CD4-positive, CD25-positive, alpha-beta regulatory T cell (primary cell): Measurements from ENCODE around the gene RNF150. TPM values are rescaled to one million over a fixed set of nuclear protein-coding genes. Genes with fewer than 3 reads are reported as not detected.

ENCODE experiments used
- ATAC-seq, 2 donors: fragments of 150-1000 bp; cut with Tn5 transposase; one replicate each; pipeline ENCODE4 v1.10.0; 2021; ENCODE audit warnings: low read depth in 2 of 2, moderate number of reproducible peaks in 2 of 2, moderate library complexity in 1 of 2
- DNase-seq, 3 donors: peaks; one replicate each; pipeline versions ENCODE4 v3.0.0 to v3.0.0-alpha.2; 2012 to 2022; ENCODE audit warnings: mixed read lengths in 1 of 3
- H3K27ac ChIP-seq: one replicate; pipeline ENCODE4 v1.7.0; 2013; ENCODE audit warnings: mild to moderate bottlenecking, low read length; ENCODE audit not compliant: insufficient read depth, poor library complexity, severe bottlenecking
- H3K27me3 ChIP-seq: one replicate; pipeline ENCODE4 v1.7.0; 2013; ENCODE audit warnings: low read length; ENCODE audit not compliant: control insufficient read depth, insufficient read depth
- H3K36me3 ChIP-seq: one replicate; pipeline ENCODE4 v1.7.0; 2013; ENCODE audit warnings: mild to moderate bottlenecking, low read length, moderate library complexity; ENCODE audit not compliant: control insufficient read depth, insufficient read depth
- H3K4me1 ChIP-seq: 2 replicates; pipeline ENCODE4 v1.7.0; 2013; ENCODE audit warnings: mild to moderate bottlenecking, low read length; ENCODE audit not compliant: insufficient read depth, control insufficient read depth, poor library complexity, severe bottlenecking
- H3K4me3 ChIP-seq: one replicate; pipeline ENCODE4 v1.7.0; 2013; ENCODE audit warnings: low read depth, mild to moderate bottlenecking, low read length, moderate library complexity
- H3K9me3 ChIP-seq, 2 experiments: 1 replicate in 1 of 2; 2 replicates in 1 of 2; pipeline ENCODE4 v1.7.0; 2013; ENCODE audit warnings: low read length in 2 of 2, mild to moderate bottlenecking in 1 of 2, moderate library complexity in 1 of 2; ENCODE audit not compliant: control insufficient read depth in 2 of 2
- H3K27ac Mint-ChIP-seq, 3 donors: one replicate each; pipeline ENCODE4 v1.8.0; 2020 to 2022; ENCODE audit warnings: mild to moderate bottlenecking in 3 of 3, mixed read lengths in 3 of 3, moderate library complexity in 2 of 3
- H3K27me3 Mint-ChIP-seq: one replicate; pipeline ENCODE4 v1.8.0; 2022; ENCODE audit warnings: mild to moderate bottlenecking, mixed read lengths
- H3K36me3 Mint-ChIP-seq: one replicate; pipeline ENCODE4 v1.8.0; 2020; ENCODE audit warnings: mixed read lengths
- H3K4me1 Mint-ChIP-seq, 4 donors: one replicate each; pipeline ENCODE4 v1.8.0; 2020 to 2022; ENCODE audit warnings: mixed read lengths in 4 of 4, mild to moderate bottlenecking in 1 of 4
- H3K4me3 Mint-ChIP-seq, 4 donors: one replicate each; pipeline ENCODE4 v1.8.0; 2020 to 2022; ENCODE audit warnings: mild to moderate bottlenecking in 4 of 4, mixed read lengths in 4 of 4, moderate library complexity in 3 of 4
- H3K9me3 Mint-ChIP-seq, 7 donors: one replicate each; pipeline ENCODE4 v1.8.0; 2020 to 2022; ENCODE audit warnings: mixed read lengths in 7 of 7, mild to moderate bottlenecking in 3 of 7, moderate library complexity in 2 of 7
- polyA plus RNA-seq, 4 donors: library from polyadenylated mRNA; unstranded; fragments of 300-500 nt; fragmentation: Illumina TruSeq; gene quantifications; one replicate each; pipeline ENCODE4 v1.2.3, GENCODE V29; 2021
- total RNA-seq: library from RNA; stranded (reverse); gene quantifications from one replicate; pipeline ENCODE4 v1.2.3, GENCODE V29; 2022

The RNF150 gene
- total and polyA plus RNA-seq, 5 donors from 2014 or later, result 0.07 TPM; not detected in 4

DNA sequence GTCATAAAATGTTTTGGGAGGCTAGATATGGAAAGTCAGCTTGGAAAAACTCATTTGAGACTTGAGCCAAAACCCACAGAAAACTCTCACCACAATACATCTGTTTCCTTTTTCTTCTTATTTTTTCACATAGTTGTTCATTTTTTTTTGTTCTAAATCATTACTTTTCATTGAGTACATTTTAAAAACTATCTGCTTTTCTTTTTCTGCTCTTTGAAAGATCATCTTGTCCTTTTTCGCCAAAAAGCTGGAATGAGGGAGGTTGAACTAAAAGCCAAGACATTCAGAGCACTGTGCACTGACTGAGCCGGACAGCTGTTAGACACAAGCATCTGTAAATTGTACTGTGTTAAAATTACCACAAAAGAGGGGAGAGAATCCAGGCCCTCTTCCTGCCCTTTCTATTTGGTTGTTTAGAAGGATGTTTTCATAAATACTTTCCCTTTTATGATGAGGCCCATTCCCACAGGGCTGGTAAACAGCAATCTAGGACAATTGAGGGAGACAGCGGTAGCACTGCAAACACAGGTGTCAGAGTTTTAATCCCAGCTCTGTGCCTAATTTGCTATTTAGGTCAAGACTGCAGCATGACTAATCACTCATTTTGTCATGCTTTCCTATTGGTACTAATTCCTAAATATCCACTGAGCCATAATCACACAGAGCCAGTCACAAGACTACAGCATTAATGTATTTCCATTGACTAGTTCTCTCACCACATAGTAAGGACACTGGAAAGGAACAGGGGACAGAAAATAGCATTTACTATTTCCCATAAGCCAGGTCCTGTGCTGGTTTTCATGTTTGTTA is 7.3 kb upstream of the RNF150 start:
- Mint-ChIP-seq H3K4me3 (no peak overlapping the region), H3K9me3 (peaks cover 0 to 3% (median 0%) of the 10 kb centered on the region in 7 donors), H3K36me3 (no peaks in the 10 kb centered on the region), H3K27ac (no peak overlapping the region), H3K27me3 (peaks cover 10% of the 10 kb centered on the region), H3K4me1 (no peaks in the 10 kb centered on the region)
- ATAC-seq, result no peak
- no peaks in the 10 kb centered on the region for H3K4me1 ChIP-seq
- H3K27me3 ChIP-seq, result peaks cover 4% of the 10 kb centered on the region
- DNase-seq, result no peak
- no peaks in the 10 kb centered on the region for H3K9me3 ChIP-seq
- H3K27ac ChIP-seq, result no peak overlapping the region
- H3K4me3 ChIP-seq, result no peak overlapping the region
- no peaks in the 10 kb centered on the region for H3K36me3 ChIP-seq

DNA sequence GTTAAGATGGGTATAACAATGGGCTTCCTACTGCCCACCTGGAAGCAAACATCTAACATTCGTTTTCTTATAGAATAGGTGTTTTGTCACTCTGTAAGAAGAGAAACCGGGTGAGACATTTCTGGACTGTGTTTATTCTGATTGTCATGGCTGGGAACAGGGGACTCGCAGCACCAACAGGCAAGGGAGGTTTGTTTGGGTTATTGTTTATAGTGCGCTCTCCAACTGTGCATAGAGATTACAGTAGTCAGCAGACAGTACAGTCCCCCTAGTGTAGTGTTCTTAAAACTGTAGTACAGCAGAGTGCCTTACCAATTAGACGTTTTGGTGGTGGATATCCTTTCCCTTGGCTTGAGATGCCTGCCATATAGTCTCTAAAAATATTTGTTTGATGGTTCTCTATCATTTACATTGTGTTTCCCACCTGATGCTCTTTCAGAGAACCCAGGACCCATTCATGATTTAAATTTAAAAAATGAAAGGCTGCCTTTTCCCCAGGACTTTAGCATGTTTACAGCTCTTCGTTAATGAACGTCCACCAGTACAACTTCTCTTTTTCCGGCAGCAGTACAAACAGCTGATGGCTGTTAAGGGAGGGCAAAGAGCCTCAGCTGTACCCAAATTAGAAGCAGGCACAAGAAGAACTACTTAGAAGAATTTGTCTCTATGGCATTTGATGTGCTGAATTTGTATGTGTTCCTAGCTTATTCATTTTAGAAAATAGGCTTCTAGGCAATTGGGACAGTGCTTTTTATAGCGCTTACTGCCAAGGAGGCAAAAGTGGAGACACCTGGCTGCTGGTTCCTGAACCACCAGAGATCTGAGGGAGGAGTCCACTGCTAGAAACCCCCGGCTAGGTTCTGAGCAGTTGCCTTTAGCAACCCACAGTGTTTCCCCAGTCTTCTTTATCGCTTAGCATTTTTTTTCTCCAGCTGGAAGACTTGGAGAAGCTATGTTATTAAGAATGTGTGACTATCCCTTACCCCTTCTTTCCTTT is 1.0 kb upstream of the RNF150 start:
- no peak overlapping the region for H3K27ac Mint-ChIP-seq

DNA sequence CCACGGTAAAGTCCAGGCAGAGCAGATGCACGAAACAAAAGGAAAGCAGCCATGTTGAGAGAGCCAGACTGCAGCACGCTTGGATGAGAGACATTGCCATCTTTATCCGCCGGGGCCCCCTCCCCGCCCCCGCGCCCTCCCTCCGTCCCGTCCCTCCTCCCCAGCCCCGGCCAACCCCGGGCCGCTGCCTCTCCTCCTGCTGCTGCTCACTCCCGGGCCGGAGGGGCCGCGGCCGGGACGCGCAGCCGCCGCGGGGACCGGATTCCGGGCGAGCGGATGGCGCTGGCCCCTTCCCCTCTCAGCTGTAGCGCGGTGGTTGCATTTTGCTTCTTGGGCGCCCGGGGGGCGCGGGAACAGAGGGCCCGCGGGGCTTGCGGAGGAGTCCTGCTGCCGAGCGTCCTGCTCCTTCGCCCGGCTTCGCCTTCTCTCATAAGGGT is 542 bp downstream of the RNF150 start:
- H3K9me3 Mint-ChIP-seq, result peaks cover 0 to 3% (median 0%) of the 10 kb centered on the region in 7 donors
- ATAC-seq (peak in 1 of 2 donors; percentile 15), DNase-seq (no peak)
- no peak overlapping the region for H3K4me3 ChIP-seq
- no peaks in the 10 kb centered on the region for H3K36me3 Mint-ChIP-seq
- H3K27me3 ChIP-seq, result peaks cover 31% of the 10 kb centered on the region
- no peaks in the 10 kb centered on the region for H3K9me3 ChIP-seq
- H3K36me3 ChIP-seq, result no peaks in the 10 kb centered on the region
- no peak overlapping the region for H3K4me3 Mint-ChIP-seq
- H3K4me1 ChIP-seq, result peaks cover 12% of the 10 kb centered on the region
- peaks cover 66% of the 10 kb centered on the region for H3K27me3 Mint-ChIP-seq
- H3K4me1 Mint-ChIP-seq, result peaks cover 0 to 16% (median 4%) of the 10 kb centered on the region in 4 donors
- no peak overlapping the region for H3K27ac Mint-ChIP-seq
- no peak overlapping the region for H3K27ac ChIP-seq

More for the DNA sequence above, 1.0 kb upstream of the RNF150 start:
- ATAC-seq (no peak), DNase-seq (no peak)
- peaks cover 0 to 3% (median 0%) of the 10 kb centered on the region in 7 donors for H3K9me3 Mint-ChIP-seq
- H3K4me1 ChIP-seq, result peaks cover 12% of the 10 kb centered on the region
- peaks cover 29% of the 10 kb centered on the region for H3K27me3 ChIP-seq
- no peaks in the 10 kb centered on the region for H3K9me3 ChIP-seq
- peaks cover 56% of the 10 kb centered on the region for H3K27me3 Mint-ChIP-seq
- H3K27ac ChIP-seq, result no peak overlapping the region
- no peak overlapping the region for H3K4me3 ChIP-seq
- H3K4me1 Mint-ChIP-seq, result peaks cover 0 to 16% (median 4%) of the 10 kb centered on the region in 4 donors
- H3K4me3 Mint-ChIP-seq, result peak overlapping the region in 3 of 4 donors; percentile 75 to 87 (median 79)
- no peaks in the 10 kb centered on the region for H3K36me3 ChIP-seq
- no peaks in the 10 kb centered on the region for H3K36me3 Mint-ChIP-seq

DNA sequence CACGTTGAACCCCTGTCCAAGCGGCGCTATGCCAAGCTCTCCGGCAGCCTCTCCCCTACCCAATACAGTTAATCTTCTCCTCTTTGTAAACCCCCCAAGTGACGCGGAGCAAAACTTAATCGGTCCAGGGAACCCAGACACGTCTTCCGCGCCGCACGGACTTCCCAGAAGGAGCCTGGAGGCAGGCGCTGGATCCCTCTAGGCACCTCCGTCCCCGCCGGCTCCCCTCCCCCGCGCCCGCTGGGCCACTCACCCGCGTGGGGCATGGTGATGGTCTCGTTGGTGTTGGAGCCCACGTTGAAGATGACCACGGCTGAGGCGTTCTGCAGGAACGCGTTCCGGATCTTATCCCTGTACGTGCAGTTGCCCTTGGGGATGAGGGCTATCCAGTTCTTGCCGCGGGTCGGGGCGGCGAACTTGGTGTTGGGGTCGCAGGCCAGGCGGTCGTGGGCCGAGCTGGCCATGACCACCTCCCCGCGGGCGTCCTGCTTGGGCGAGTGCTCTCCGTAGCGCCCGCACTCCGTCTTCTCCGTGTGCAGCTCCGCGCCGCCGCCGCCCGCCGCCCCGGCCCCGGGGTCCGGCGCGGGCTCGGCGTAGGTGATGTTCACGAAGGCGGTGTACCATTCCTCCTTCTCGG is 1.1 kb downstream of the RNF150 start:
- Histone ChIP-seq H3K4me1 (peaks cover 12% of the 10 kb centered on the region), H3K27me3 (peaks cover 32% of the 10 kb centered on the region), H3K9me3 (no peaks in the 10 kb centered on the region), H3K36me3 (no peaks in the 10 kb centered on the region), H3K4me3 (no peak overlapping the region), H3K27ac (no peak overlapping the region)
- Mint-ChIP-seq H3K9me3 (peaks cover 0 to 2% (median 0%) of the 10 kb centered on the region in 7 donors), H3K4me1 (peaks cover 0 to 16% (median 4%) of the 10 kb centered on the region in 4 donors), H3K4me3 (peak overlapping the region in 2 of 4 donors; percentile 35 to 60), H3K27me3 (peaks cover 65% of the 10 kb centered on the region), H3K27ac (no peak overlapping the region), H3K36me3 (no peaks in the 10 kb centered on the region)
- ATAC-seq, result no peak
- no peak for DNase-seq

DNA sequence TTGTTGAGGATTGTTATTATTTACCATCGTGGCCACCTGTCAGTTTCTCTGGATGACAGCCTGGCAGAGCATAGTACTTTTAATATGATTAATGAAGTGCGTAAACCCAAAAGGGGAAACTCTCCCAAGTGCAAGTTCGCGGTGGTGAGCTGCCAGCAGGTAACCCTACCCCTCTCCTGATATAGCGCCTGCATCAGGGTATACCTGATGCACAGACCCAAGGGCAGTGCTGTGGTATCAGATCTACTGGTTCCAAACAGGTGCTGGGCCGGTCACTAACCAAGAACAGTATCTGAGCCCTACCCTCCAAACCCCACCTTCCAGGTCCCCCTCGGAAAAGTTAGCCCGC is 1.6 kb downstream of the RNF150 start:
- Histone ChIP-seq H3K27ac (no peak overlapping the region), H3K36me3 (no peaks in the 10 kb centered on the region), H3K4me1 (peaks cover 12% of the 10 kb centered on the region), H3K27me3 (peaks cover 32% of the 10 kb centered on the region), H3K9me3 (no peaks in the 10 kb centered on the region), H3K4me3 (no peak overlapping the region)
- no peaks in the 10 kb centered on the region for H3K36me3 Mint-ChIP-seq
- DNase-seq (no peak), ATAC-seq (no peak)
- peak overlapping the region in 3 of 4 donors; percentile 10 to 60 (median 35) for H3K4me3 Mint-ChIP-seq
- H3K9me3 Mint-ChIP-seq, result no peaks in the 10 kb centered on the region
- peaks cover 0 to 16% (median 4%) of the 10 kb centered on the region in 4 donors for H3K4me1 Mint-ChIP-seq
- H3K27ac Mint-ChIP-seq, result no peak overlapping the region
- H3K27me3 Mint-ChIP-seq, result peaks cover 63% of the 10 kb centered on the region

DNA sequence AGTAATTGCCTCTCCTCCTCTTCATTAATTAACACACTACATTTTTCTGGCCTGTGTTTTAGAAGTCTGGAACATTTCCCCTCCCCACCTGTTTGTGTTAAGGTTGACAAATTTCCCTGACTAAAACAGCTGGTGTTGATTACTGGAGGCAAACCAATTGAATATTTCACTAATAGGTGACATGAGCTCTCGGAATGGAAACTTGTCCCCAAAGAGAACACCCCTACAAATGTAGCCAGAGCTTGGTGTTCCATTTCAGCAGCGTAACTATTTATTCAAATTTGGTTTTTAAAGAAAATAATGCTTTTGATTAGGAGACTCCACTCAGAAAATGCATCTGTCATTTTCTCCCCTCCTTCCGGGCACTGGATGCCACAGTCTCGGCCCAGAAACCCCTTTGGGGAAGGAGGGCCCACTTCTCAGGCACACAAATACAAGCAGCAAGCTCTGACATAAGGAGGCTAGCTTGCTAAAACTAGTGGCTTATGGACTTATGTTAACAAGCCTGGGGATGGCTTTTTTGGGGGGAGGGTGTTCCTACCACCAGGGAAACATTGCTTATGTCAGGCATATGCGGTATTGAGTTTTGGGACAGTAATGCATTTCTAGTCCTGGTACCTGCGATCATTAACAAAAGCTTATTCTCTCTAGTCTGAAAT is 2.2 kb downstream of the RNF150 start:
- H3K27ac Mint-ChIP-seq, result no peak overlapping the region
- H3K4me1 Mint-ChIP-seq, result peaks cover 0 to 16% (median 4%) of the 10 kb centered on the region in 4 donors
- H3K27me3 Mint-ChIP-seq, result peaks cover 63% of the 10 kb centered on the region
- Histone ChIP-seq H3K4me3 (no peak overlapping the region), H3K27me3 (peaks cover 32% of the 10 kb centered on the region), H3K9me3 (no peaks in the 10 kb centered on the region), H3K36me3 (no peaks in the 10 kb centered on the region), H3K4me1 (peaks cover 12% of the 10 kb centered on the region), H3K27ac (no peak overlapping the region)
- H3K9me3 Mint-ChIP-seq, result no peaks in the 10 kb centered on the region
- DNase-seq (no peak), ATAC-seq (no peak)
- H3K36me3 Mint-ChIP-seq, result no peaks in the 10 kb centered on the region
- H3K4me3 Mint-ChIP-seq, result peak overlapping the region in 2 of 4 donors; percentile 23 to 28

DNA sequence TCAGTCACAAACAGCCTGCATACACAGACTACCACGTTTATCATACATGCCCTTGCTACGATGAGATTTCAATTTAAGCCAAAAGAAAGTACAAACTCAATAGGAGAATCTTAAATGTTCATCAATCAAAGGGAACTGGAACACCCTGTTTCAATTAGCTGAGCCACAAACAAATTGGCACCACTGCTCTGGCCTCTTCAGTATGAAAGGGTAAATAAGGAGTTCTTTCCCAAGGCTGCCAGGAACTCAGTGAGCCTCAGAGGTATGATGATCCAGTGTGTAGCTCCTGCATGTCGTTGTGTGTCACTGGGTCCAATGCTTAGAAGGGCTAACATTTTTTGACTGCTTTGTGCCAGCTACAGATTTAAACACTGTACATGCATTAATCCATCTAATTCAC is 5.4 kb downstream of the RNF150 start:
- Histone ChIP-seq H3K36me3 (no peaks in the 10 kb centered on the region), H3K27ac (no peak overlapping the region), H3K4me3 (no peak overlapping the region), H3K9me3 (no peaks in the 10 kb centered on the region), H3K4me1 (peaks cover 7% of the 10 kb centered on the region), H3K27me3 (peaks cover 11% of the 10 kb centered on the region)
- Mint-ChIP-seq H3K4me3 (no peak overlapping the region), H3K27me3 (peaks cover 44% of the 10 kb centered on the region), H3K36me3 (no peaks in the 10 kb centered on the region), H3K9me3 (no peaks in the 10 kb centered on the region), H3K27ac (no peak overlapping the region), H3K4me1 (peaks cover 0 to 8% (median 0%) of the 10 kb centered on the region in 4 donors)
- ATAC-seq (no peak), DNase-seq (no peak)
